ENCODE measurements around the gene CCDC158. TPM values are rescaled to one million over a fixed set of nuclear protein-coding genes. Genes with fewer than 3 reads are reported as not detected.

CCDC158 gene
- polyA plus RNA-seq, 1 of the 3 experiments (the other 2 are of a cell fraction) = not detected

- Histone ChIP-seq H3K4me3 (ENCODE audit: low read depth in 2 of 2, low read length in 1 of 2) (no peak overlapping the region), H3K27ac (ENCODE audit: low read depth in 2 of 2, low read length in 1 of 2) (no peak overlapping the region; a peak in 1 of 4 replicates), H3K9ac (no peak overlapping the region), H3K27me3 (ENCODE audit: insufficient read depth) (no peaks in the 10 kb centered on the region), H4K20me1 (ENCODE audit: insufficient read depth) (no peaks in the 10 kb centered on the region), H3K4me2 (no peak overlapping the region), H3K4me1 (ENCODE audit: control insufficient read depth in 1 of 2, insufficient read depth in 2 of 2, low read depth in 1 of 2, low read length in 1 of 2) (no peaks in the 10 kb centered on the region), H3K9me2 (no peaks in the 10 kb centered on the region), H2AFZ (ENCODE audit: low read depth) (no peak overlapping the region), H3K79me2 (ENCODE audit: insufficient read depth) (no peaks in the 10 kb centered on the region), H3K36me3 (replicated peaks in 1 of 2; ENCODE audit: control insufficient read depth in 1 of 2, insufficient read depth in 2 of 2, low read length in 1 of 2) (no peaks in the 10 kb centered on the region), H3F3A (replicated peaks; ENCODE audit: insufficient read depth) (no peaks in the 10 kb centered on the region), H3K9me3 (no peaks in the 10 kb centered on the region)
- no peak for DNase-seq
- TF ChIP-seq RCOR1 (IDR thresholded peaks at IDR 0.05; ENCODE audit: low read length) = no peak
- TF ChIP-seq, protein P1, sequence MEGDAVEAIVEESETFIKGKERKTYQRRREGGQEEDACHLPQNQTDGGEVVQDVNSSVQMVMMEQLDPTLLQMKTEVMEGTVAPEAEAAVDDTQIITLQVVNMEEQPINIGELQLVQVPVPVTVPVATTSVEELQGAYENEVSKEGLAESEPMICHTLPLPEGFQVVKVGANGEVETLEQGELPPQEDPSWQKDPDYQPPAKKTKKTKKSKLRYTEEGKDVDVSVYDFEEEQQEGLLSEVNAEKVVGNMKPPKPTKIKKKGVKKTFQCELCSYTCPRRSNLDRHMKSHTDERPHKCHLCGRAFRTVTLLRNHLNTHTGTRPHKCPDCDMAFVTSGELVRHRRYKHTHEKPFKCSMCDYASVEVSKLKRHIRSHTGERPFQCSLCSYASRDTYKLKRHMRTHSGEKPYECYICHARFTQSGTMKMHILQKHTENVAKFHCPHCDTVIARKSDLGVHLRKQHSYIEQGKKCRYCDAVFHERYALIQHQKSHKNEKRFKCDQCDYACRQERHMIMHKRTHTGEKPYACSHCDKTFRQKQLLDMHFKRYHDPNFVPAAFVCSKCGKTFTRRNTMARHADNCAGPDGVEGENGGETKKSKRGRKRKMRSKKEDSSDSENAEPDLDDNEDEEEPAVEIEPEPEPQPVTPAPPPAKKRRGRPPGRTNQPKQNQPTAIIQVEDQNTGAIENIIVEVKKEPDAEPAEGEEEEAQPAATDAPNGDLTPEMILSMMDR (IDR thresholded peaks at IDR 0.05) = no peak
- TF ChIP-seq FOXJ3 (CRISPR knock-in tag; IDR thresholded peaks at IDR 0.05) = no peak
- no peak for TF ChIP-seq TAF1 (IDR thresholded peaks at IDR 0.05; ENCODE audit: borderline replicate concordance, low read depth, low read length)
- no peak for TF ChIP-seq MAX (IDR thresholded peaks at IDR 0.05; ENCODE audit: low read depth)
- no peak for TF ChIP-seq GABPA (IDR thresholded peaks at IDR 0.05; ENCODE audit: low read depth)
- TF ChIP-seq, protein P2, sequence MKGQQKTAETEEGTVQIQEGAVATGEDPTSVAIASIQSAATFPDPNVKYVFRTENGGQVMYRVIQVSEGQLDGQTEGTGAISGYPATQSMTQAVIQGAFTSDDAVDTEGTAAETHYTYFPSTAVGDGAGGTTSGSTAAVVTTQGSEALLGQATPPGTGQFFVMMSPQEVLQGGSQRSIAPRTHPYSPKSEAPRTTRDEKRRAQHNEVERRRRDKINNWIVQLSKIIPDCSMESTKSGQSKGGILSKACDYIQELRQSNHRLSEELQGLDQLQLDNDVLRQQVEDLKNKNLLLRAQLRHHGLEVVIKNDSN (IDR thresholded peaks at IDR 0.05; ENCODE audit: borderline replicate concordance, low read depth) = no peak
- TF ChIP-seq, protein P3, sequence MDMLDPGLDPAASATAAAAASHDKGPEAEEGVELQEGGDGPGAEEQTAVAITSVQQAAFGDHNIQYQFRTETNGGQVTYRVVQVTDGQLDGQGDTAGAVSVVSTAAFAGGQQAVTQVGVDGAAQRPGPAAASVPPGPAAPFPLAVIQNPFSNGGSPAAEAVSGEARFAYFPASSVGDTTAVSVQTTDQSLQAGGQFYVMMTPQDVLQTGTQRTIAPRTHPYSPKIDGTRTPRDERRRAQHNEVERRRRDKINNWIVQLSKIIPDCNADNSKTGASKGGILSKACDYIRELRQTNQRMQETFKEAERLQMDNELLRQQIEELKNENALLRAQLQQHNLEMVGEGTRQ (IDR thresholded peaks at IDR 0.05; ENCODE audit: borderline replicate concordance, low read depth, low read length) = no peak
- no peak for TF ChIP-seq JUND (IDR thresholded peaks at IDR 0.05)
- no peak for TF ChIP-seq EZH2phosphoT487 (IDR thresholded peaks at IDR 0.05; ENCODE audit: borderline replicate concordance, low read depth)
- no peak for TF ChIP-seq FOSL2 (IDR thresholded peaks at IDR 0.05; ENCODE audit: borderline replicate concordance, low read depth)
- no peak for TF ChIP-seq REST (IDR thresholded peaks at IDR 0.05; ENCODE audit: low read depth, low read length)
- no peak for TF ChIP-seq NFIC (IDR thresholded peaks at IDR 0.05; ENCODE audit: borderline replicate concordance)
- TF ChIP-seq EP300 (IDR thresholded peaks at IDR 0.05; ENCODE audit: borderline replicate concordance in 1 of 2, low read depth in 1 of 2, low read length in 1 of 2) = no peak
- no peak for TF ChIP-seq SMC3 (IDR thresholded peaks at IDR 0.05; ENCODE audit: low read depth, low read length)
- no peak for TF ChIP-seq NRF1 (IDR thresholded peaks at IDR 0.05; ENCODE audit: low read depth, low read length)
- no peak for TF ChIP-seq SIN3A (IDR thresholded peaks at IDR 0.05; ENCODE audit: borderline replicate concordance, low read depth, low read length)
- TF ChIP-seq TEAD4 (IDR thresholded peaks at IDR 0.05; ENCODE audit: borderline replicate concordance, insufficient read depth) = no peak
- CTCF ChIA-PET = interaction anchor here (1.2 to 2.6 kb wide), 2 partner anchors 17 to 57 kb away, joined by 3 to 7 read pairs; no protein-coding TSS in a partner anchor
- 34% methylated on average over 1 of the region's 1 CpG for WGBS (ENCODE audit: low lambda C conversion rate)
- POLR2A ChIA-PET = no interaction called here
These were observed 26.5 kb upstream of the CCDC158 start for GRCh38 chr4:76447393-76447851.
